ENCODE results near the gene ANGPTL3.
"Not testable (repeated sequence)": the region's sequence is repeated elsewhere in the genome, so short reads cannot be mapped to it uniquely, and the experiment has no call there.

Gene ANGPTL3, protein sequence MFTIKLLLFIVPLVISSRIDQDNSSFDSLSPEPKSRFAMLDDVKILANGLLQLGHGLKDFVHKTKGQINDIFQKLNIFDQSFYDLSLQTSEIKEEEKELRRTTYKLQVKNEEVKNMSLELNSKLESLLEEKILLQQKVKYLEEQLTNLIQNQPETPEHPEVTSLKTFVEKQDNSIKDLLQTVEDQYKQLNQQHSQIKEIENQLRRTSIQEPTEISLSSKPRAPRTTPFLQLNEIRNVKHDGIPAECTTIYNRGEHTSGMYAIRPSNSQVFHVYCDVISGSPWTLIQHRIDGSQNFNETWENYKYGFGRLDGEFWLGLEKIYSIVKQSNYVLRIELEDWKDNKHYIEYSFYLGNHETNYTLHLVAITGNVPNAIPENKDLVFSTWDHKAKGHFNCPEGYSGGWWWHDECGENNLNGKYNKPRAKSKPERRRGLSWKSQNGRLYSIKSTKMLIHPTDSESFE

DNA sequence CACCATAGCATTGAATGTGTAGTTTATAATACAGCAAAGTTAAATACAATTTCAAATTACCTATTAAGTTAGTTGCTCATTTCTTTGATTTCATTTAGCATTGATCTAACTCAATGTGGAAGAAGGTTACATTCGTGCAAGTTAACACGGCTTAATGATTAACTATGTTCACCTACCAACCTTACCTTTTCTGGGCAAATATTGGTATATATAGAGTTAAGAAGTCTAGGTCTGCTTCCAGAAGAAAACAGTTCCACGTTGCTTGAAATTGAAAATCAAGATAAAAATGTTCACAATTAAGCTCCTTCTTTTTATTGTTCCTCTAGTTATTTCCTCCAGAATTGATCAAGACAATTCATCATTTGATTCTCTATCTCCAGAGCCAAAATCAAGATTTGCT, at the start of gene ANGPTL3:
Gene ANGPTL3, plus strand, starts transcription at position 240 of the 400 bp plus-strand sequence. Its CDS starts 47 bp downstream, at position 287.
- DNase-seq: no peak

DNA sequence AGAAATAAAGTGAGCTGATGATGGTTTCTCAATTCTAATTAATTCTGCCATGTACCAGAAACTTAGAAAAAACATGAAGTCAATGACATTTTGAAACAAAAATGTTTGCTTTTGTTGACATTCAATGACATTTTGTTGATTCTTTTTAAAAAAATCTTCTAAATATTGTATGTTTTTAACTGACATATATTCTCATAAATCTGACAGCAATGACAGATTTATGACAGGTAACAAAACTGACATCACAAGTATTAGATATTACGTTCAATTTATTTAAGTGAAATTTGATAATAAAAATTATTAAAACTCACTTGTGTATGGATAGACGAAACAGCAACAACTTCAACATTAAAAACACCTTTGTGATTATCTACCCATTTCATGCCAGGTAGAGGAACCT, 36.0 kb upstream of the ANGPTL3 start:
- no peak for DNase-seq

DNA sequence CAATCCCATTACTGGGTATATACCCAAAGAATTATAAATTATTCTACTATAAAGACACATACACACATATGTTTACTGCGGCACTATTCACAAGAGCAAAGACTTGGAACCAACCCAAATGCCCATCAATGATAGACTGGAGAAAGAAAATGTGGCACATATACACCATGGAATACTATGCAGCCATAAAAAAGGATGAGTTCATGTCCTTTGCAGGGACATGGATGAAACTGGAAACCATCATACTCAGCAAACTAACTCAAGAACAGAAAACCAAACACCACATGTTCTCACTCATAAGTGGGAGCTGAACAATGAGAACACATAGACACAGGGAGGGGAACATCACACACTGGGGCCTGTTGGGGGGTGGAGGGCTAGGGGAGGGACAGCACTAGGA, 30.1 kb upstream of the ANGPTL3 start:
- DNase-seq: not testable (repeated sequence)

DNA sequence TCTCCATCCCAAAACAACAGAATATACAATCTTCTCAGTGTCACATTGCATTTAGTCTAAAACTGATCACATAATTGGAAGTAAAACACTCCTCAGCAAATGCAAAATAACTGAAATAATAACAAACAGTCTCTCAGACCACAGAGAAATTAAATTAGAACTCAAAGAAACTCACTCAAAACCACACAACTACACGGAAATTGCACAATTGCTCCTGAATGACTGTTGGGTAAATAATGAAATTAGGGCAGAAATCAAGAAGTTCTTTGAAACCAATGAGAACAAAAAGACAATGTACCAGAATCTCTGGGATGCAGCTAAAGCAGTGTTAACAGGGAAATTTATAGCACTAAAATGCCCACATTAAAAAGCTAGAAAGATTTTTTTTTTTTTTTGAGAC, 29.4 kb upstream of the ANGPTL3 start:
- DNase-seq: not testable (repeated sequence)

DNA sequence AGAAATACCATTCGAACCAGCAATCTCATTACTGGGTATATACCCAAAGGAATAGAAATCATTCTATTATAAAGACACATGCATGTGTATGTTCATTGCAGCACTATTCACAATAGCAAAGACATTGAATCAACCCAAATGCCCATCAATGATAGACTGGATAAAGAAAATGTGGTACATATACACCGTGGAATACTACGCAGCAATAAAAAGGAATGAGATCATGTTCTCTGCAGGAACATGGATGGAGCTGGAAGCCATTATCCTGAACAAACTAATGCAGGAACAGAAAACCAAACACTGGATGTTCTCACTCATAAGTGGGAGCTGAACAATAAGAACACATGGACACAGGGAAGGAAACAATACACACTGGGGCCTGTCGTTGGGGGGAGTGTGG, 25.8 kb upstream of the ANGPTL3 start:
- not testable (repeated sequence) for DNase-seq

DNA sequence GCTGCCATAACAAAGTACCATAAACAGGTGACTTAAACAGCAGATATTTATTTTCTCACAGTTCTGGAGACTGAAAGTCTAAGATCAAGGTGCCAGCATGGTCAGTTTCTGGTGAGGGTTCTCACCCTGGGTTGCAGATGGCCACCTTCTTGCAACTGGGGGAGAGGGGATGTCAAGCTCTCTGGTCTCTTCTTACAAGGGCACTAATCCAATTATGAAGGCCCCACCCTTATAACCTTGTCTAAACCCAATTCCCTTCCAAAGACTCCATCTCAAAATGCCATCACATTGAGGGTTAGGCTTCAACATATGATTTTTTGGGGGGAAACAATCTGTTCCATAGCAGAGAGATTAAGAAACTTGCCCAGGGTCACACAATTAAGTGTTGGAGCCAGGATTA, 24.8 kb upstream of the ANGPTL3 start:
- DNase-seq: no peak

DNA sequence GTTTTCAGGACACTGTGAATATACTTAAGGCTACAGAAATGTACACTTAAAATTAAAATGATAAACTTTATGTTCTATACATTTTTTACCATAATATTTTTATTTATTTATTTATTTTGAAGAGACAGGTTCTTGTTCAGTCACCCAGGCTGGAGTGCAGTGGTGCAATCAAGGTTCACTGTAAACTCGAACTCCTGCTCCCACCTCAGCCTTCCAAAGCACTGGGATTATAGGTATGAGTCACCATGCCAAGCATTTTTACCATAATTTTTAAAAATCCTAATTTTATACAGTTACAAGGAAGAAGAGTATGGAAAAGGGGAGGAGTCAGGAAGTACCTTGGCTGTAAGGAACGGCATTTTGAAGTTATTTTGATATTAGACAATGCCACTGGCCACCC, 23.6 kb upstream of the ANGPTL3 start:
- DNase-seq: no peak

DNA sequence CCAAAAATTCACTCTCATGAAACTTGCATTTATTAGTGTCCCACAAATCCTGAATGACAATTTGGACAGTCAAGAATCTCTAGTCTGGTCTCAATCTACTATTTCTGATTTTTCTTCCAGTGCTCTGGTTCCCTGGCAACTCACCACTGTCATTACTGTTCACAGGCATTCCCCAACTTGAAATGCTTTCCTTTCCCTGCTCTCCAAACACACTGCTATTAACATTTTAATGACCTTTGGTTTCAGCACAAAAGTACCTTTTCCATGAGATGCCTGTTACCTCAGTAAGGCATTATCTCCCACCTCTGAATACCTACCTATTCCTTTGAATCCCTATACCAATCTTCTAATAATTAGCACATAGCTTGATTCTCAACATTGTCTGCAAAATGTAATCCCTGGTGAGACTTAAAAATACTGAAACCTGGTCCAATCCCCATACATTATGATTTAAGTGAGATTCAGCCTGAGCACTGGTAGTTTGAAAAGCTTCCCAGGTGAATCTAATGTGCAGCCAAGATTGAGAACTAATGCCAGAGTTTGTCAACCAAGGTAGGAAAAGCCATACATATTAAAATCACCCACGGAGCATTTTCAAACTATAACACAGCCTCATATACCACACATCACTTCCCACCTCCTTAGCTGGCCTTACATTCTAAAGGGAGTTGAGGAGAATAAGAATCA, 11.7 kb upstream of the ANGPTL3 start:
- DNase-seq: no peak

DNA sequence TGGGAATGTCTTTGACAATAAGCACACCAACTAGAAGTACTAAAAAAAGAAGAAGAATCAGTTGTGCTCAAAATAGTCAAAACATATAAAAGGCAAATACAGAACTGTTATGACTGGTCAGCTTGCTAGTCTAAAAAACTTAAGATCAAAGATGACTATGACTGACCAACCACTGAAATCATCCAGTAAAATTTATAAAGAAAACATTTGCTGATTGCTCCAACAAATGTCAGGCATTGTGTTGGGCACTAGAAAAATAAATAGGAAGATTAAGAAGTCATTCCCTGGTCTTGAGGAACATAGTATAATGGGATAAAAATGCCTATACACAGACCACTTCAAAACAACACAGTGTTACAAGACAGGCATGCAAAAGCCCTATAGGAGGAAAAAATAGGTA, 9.3 kb upstream of the ANGPTL3 start:
- no peak for DNase-seq

DNA sequence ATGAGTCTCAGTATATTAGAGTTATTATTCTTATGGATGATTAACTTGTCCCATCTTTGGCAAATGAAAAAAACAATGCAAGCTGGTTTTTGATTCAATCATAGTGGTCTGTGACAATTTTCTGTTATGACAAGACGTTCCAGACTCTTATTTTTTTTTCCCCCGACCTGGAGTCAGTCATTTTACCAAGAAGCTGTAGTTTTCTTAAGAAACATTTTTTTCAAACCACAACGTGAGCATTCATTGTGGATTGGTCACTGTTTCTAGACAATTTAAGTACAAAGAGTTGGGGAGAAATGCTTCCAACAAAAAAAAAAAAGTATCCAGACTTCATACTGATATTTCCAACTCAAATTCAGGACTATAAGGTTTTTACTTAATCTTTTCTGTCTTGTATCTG, 8.0 kb upstream of the ANGPTL3 start:
- DNase-seq: no peak

DNA sequence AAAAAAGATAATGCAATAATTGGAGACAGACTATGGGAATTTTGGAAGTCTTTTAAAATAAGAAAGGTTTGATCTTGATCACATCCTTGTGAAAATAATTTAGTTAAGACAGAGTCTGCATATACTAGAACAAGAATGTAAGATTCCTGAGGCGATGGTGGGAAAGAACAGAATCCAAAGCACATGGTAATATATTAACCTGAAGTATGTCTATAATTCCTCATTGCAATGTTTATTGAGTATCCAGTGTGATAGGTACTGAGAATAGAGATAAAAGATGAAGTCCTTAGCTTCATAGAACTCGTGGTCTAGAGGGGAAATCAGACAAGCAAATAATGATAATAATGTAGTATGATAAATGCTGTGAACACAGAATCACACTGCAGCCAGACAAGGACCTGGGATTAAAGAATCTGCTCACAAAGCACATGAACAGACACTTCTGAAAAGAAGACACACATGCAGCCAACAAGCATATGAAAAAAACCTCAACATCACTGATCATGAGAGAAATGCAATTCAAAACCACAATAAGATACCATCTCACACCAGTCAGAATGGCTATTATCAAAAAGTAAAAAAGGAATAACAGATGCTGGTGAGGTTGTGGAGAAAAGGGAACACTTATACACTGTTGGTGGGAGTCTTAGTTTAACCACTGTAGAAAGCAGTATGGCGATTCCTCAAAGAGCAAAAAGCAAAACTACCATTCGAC, 6.9 kb upstream of the ANGPTL3 start:
- no peak for DNase-seq

DNA sequence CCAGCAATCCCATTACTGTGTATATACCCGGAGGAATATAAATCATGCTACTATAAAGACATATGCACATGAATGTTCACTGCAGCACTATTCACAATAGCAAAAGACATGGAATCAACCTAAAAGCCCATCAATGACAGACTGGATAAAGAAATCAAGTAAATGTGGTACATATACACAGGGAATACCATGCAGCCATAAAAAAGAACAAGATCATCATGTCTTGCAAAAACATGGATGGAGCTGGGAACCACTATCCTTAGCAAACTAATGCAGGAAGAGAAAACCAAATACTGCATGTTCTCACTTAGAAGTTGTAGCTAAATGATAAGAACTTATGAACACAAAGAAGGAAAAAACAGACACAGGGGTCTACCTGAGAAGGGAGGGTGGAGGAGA, 6.4 kb upstream of the ANGPTL3 start:
- no peak for DNase-seq

DNA sequence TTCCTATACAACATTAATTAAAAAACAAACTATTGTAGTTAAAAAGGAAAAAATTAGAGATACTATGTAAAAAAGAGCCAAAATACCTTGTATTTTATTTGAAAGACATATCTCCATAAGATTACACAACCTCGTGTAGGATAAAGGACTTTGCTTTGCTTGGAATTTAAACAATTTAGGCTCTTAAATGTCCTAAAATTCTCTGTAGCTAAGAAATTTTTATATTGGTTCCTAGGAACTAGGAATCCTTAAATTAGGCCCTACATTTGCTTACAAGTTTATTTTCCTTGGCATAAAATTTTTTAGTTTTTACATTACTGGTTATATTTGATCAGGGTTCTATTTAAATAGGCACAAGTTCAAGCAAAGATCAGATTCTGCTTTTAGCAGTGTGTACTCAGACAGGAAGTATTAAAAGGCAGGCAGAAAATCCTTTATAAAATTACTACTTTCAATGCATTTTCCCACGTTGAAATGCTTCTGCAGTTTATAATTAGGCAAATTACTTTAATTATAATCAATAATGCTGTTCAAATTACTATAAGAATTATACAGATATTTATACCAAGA, 3.4 kb upstream of the ANGPTL3 start:
- DNase-seq: no peak

DNA sequence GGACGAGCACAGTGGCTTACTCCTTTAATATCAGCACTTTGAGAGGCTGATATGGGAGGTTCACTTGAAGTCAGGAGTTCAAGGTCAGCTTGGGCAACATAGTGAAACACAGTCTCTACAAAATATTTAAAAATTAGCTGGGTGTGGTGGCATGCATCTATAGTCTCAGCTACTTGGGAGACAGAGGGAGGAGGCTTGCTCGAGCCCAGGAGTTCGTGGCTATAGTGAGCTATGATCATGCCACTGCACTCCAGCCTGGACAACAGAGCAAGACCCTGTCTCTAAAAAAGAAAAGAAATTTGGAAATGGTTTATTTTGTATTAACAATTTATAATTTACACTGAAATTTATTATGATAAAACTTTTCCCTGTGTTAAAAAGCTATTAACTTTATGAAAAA, 1.7 kb upstream of the ANGPTL3 start:
- no peak for DNase-seq

DNA sequence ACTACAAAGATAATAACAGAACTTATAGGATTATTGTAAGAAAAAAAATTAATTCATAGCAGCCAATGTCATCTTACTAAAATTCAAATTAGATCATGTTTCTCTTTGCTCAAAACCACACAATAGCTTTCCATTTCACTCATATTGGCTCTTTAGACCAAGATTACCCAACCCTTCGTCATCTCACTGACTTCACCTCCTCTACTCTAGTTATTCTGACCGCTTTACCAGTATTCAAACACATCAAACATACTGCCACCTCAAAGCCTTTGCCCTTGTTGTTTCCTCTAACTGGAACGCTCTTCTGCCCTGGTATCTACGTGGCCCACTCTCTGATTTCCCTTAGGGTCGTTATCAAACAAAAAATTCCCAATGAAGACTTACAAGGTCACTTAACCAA, 1.7 kb downstream of the ANGPTL3 start:
- DNase-seq: no peak

DNA sequence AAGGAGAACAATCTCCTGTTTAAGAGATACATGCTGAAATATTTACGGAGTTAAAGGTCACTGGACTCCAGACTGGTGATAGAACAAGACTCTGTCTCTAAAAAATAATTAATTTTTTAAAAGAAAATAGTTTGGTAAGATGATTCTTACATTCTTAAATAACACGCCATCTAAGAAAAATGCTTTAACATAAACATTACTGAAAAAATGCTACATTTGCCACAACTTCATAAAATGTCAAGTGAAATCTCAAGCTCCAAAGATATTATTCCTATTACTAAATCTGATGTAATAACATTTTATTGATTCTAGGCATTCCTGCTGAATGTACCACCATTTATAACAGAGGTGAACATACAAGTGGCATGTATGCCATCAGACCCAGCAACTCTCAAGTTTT, 4.1 kb downstream of the ANGPTL3 start:
- DNase-seq: no peak

DNA sequence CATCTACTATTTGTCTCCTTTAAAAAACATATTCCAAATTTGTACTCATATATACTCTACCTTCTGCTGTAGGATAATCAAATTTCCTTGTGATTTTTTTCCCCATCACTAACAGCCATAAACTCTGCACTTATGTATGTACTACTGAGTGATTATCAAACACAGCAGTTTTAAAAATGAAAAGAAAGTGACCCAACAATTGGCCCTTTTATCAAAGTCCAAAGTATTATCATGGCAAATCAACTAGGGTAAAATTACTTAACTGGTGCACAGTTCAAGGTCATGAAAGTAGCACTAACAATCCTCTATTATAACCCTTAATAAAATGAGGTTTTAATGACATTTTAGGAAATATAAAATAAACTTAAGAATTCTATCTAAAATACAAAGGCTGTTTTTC, 11.6 kb downstream of the ANGPTL3 start:
- DNase-seq: no peak

DNA sequence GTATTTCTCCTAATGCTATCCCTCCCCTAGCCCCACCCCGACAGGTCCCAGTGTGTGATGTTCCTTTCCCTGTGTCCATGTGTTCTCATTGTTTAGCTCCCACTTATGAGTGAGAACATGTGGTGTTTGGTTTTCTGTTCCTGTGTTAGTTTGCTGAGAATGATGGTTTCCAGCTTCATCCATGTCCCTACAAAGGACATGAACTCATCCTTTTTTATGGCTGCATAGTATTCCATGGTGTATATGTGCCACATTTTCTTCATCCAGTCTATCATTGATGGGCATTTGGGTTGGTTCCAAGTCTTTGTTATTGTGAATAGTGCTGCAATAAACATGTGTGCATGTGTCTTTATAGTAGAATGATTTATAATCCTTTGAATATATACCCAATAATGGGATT, 13.3 kb downstream of the ANGPTL3 start:
- not testable (repeated sequence) for DNase-seq

DNA sequence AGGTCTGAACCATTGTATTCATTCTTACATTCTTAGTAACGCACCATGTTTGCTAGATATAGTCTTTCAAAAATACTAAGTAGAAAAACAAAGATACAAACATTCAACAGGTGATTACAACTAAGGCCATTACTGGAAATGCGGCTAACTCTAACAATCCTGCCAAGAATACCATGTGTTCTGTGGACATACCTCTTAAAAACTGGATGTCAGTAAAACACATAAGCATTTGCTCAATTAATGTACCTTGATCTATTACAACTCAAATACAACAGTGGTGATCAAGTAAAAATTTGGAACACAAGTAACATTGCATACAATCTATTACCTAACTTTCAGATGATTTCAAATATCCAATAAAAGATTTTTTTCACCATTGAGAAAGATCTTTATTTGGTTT, 15.4 kb downstream of the ANGPTL3 start:
- no peak for DNase-seq

DNA sequence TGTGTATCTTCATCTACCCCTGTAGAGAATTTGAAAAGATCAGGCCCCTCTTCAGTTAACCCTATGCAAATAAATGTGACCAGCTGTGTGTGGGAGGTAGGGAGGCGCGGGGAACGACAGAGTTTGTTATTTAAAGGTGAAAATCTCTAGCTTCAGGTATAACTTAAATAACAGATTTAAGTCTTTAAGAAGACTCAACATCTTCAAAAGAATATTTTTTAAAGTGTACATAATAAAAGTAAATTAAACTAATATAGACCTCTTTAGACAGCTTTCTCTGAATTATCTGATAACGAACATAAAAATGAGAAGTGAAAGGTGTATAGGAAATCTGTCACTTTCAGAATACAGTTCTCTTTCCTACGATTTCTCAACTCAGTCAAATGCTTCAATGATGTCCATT, 16.0 kb downstream of the ANGPTL3 start:
- no peak for DNase-seq

DNA sequence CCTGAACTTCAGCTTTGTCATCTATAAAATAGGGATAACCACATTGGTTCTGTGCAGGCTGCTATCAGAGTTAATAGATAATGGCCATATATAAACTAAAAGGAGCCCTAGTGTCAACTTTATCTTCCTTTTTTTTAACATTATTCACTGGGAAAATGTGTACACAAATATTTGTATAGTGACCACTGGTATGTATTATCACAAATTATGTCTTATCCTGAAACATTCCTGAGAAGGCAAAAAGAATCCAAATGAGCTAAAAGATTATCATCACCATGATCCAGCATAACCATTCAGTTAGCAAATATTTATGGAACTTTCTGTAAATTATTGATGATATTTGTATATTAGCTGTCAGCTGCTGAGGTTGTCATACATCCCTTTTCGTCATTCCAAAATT, 16.6 kb downstream of the ANGPTL3 start:
- DNase-seq: no peak

DNA sequence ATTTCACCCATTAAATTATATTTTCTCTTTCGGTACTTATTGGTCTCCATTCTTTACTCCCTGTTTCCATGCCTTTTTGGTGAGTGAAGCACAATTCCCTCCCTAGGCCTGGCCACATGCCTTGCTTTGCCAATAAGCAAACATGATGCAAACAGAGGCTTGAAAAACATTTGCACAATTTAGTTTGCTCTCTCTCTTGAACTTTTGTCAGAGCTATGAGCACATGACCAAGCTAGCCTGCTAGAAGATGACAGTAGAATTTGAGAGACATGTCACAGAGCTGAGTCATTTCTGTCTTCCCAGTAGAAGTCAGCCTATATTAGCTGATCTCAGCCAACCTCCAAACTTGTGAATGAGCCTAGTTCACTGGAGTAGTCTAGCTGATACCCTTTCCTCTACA, 24.6 kb downstream of the ANGPTL3 start:
- DNase-seq: no peak

DNA sequence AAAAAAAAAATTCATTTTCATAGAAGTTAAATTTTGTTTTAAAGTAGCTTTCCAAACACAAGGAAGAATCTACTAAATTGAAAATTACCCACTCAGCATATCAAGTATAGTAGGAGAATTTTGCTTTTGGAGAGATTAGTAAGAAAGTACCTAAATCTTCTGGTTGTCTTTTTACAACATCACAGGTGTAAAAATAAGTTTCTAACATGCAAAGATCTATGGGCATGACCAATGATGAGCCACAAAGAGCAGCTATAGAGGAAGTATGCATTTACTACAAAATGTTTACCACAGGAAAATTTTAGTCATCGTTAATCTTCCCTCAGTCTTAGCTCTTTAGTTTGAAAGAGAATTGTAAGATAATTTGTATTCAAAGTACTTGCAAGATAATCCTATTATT, 28.1 kb downstream of the ANGPTL3 start:
- DNase-seq: no peak

DNA sequence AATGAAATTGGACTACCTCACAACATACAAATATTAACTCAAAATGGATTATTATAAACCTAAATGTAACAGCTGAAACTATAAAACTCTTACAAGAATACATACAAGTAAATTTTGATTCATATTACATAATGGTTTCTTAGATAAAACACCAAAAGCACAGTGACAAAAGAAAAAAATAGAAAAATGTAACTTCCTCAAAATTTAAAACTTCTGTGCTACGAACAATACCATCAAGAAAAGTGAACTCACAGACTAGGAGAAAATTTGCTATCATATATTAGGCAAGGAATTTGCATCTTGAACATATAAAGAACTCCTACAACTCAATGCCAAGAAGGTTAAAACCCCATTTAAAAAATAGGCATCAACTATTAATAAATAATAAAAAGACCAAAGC, 31.2 kb downstream of the ANGPTL3 start:
- DNase-seq: no peak

All from activated CD4-positive, alpha-beta T cell treated with anti-CD3 and anti-CD28 coated beads for 1 hour (primary cell).